IPS DF 19.7 (cell line): ENCODE results near the gene SELE.

ENCODE experiments used
- DNase-seq: peaks from one replicate; pipeline ENCODE4 v3.0.0-alpha.2; 2013; ENCODE audit warnings: low read depth, low spot score

The SELE gene, protein sequence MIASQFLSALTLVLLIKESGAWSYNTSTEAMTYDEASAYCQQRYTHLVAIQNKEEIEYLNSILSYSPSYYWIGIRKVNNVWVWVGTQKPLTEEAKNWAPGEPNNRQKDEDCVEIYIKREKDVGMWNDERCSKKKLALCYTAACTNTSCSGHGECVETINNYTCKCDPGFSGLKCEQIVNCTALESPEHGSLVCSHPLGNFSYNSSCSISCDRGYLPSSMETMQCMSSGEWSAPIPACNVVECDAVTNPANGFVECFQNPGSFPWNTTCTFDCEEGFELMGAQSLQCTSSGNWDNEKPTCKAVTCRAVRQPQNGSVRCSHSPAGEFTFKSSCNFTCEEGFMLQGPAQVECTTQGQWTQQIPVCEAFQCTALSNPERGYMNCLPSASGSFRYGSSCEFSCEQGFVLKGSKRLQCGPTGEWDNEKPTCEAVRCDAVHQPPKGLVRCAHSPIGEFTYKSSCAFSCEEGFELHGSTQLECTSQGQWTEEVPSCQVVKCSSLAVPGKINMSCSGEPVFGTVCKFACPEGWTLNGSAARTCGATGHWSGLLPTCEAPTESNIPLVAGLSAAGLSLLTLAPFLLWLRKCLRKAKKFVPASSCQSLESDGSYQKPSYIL

DNA sequence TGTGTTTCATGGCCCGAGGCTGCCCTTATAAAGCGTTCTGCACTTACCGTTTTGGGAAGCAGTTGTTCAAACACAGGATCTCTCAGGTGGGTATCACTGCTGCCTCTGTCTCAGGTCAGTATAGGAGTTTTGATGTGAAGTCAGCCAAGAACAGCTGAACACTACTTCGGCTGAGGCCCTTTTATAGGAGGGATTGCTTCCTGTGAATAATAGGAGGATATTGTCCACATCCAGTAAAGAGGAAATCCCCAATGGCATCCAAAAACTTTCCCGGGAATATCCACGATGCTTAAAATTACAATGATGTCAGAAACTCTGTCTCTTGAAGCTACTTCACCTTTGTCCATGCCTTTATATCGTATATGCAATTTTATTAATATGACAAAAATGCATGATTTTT, at the start of gene SELE:
SELE (minus strand) TSS at position 156 of the 400 bp plus-strand sequence. CDS start 467 bp downstream, outside the sequence.
- DNase-seq, result no peak

DNA sequence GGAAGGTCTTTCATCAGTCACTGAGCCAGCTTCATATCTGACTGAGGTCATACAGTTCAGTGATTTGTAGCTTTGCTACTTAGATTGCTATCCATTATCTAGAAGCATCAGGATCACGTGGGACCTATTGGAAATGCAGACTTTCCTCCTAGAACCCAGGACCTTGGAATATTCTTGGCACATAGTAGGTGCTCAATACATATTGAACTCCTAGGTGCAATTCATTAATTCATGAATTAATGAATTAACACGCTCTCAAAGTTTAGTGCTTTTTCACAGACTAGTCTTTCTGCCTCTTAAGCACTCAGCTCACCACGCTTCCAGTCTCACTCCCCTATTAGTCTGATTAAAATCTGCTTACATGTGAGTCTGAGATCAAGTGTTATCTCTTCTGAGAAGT, 48.7 kb upstream of the SELE start:
- no peak for DNase-seq

DNA sequence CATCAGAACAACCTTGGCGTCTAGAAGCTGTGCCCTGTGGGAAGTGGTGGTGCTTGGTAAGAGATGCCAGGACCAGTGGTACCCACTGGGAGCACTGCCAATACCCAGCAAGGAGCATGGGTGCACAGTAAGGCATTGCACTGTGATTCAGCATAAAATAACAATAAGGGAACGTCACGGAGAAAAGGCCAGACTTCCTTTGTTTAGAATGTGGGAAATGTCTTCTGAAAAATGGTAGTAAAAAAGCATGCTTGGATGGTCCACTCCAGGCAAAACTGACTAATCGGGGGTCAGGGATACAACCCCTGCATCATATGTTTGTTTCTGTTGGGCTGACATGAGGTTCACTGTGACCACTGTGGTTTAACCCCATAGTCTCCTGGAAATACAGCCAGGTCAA, 46.1 kb upstream of the SELE start:
- DNase-seq, result no peak

DNA sequence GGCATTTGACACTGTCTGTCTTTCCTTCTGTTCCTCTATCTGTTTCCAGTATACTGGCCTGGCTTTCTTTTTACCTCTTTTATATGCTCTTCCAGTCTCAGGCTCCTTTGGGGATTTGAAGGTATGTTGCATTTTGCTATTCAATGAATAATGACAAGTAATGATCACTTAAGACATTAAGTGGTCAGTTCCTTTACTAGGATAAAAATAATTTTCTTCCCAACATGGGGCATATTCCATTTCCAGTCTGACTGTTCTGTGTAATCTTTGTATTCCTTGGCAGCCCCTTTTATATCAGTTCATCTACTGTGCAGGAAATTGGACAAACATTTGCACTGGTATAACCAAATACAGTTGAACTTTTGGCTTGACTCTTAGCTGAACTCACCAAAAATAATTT, 45.3 kb upstream of the SELE start:
- no peak for DNase-seq

DNA sequence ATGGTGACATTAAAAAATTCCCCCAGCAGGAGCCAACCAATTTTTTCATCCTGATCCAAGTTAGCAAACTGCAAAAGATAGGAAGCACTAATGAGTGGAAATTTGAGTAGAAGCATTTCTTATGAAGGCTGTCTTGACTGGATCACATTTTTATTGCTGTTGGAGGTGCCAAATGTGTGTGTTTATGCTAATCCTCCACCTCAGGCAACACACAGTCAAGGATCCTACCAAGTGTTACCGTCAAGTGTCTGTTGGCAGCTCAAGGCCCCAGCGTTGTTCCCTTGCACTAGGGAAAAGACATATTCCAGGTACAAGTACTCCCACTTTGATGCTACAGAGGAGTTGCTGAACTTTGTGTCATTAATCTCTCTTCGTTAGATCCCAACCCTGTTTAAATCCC, 42.6 kb upstream of the SELE start:
- DNase-seq, result no peak

DNA sequence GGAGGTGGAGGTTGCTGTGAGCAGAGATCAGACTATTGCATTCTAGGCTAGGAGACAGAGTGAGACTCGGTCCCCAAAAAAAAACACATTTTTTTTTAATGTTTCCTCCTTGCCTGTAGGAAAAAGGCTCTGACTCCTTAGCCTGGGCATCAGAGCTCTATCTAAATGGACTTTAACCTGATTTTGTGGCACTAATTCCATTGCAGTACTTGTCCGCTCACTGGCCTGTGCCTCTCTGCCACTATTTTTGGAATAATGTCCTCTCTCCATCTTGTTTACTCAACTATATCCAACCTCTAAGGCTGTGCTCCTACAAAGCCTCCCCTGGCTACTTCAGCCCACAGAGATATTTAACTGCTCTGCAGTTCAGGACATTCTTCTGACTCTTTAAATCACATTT, 34.3 kb upstream of the SELE start:
- no peak for DNase-seq

DNA sequence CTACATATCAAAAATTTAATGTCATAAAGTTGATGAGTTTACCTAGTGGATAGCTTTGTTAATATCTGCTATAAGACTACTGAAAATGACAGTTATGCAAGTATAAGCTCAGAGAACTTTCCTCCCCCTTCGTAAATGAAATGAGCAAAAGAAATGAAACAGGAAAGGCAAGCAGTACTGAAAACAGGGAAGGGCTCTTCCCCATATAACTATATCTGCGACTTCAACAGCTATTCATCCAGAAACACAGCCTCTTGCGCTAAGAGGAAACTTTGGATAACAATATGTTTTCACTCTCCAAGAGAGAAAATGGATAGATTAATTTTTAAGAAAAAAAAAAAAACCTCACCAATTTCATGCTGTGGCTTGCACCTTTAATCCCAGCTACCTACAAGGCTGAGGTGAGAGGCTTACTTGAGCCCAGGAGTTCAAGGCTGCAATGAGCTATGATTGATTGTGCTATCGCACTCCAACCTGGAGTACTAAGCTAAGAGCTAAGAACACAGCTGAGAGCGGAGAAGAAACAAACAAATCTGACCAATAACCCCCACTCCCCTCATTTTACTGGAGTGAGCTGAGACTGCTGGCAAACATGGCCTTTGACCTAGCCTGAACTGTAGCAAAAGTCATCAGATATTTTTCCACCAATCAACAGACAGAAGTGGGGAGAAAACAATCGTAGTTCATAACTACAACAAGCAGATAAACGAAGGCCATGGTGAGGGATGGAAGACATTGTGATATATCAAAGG, 31.9 kb upstream of the SELE start:
- DNase-seq, result no peak

DNA sequence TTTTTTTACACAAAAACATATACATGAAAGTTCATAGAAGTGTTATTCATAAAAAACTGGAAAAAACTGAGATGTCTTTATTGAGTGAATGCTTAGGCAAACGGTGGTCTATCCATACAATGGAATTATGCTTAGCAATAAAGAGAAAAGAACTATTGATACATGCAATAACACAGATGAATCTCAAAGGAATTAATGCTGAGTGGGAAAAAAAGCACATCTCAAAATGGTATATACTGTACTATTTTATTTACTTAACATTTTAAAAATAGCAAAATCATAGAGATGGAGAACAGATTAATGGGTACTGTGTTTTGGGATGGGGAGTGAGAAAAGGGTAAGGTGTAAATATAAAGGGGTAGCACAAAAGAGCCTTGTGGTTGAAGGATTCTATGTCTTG, 31.0 kb upstream of the SELE start:
- DNase-seq, result no peak

DNA sequence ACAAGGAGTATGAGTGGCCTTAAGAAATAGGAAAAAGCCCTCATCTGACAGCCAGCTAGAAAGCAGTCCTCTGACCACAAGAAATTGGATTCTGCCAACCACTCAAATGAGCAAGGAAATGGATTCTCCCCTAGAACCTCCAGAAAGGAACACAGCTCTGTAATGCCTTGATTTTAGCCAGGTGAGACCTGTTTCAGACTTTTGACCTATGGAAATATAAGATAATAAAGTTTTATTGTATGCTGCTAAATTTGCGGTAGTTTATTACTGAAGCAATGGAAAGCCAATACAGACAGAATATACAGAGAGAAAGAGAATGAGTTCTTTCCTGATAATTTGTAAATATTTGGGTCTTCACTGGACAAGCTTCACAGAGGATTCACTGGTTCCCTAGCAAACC, 28.8 kb upstream of the SELE start:
- no peak for DNase-seq

DNA sequence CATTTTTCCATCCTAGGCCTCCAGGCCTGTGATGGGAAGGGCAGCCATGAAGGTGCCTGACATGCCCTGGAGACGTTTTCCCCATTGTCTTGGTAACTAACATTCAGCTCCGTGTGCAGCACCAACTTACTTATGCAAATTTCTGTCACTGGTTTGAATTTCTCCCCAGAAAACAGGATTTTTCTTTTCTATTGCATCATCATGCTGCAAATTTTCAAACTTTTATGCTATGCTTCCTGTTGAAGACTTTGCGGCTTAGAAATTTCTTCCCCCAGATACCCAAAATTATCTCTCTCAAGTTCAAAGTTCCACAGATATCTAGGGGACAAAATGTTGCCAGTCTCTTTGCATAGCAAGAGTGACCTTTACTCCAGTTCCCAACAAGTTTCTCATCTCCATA, 25.2 kb upstream of the SELE start:
- no peak for DNase-seq

DNA sequence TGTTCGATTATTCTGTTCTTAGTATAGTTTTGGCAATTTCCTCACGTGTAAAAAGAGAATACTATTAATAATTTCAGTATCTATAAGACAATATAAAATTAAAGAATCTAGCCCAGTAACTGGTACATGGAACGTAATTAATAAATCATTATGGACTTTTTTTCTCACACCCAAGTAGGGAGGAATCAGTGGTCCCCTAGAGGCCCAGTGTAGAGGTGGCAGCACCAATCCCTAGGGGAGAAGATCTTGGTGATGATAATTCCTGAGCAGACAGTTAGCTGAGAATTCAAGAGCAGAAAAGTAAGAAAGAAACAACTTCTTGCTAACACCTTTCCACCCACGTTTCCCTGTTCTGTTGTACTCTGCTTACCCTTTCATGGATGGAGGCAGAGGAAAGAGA, 19.7 kb upstream of the SELE start:
- no peak for DNase-seq

DNA sequence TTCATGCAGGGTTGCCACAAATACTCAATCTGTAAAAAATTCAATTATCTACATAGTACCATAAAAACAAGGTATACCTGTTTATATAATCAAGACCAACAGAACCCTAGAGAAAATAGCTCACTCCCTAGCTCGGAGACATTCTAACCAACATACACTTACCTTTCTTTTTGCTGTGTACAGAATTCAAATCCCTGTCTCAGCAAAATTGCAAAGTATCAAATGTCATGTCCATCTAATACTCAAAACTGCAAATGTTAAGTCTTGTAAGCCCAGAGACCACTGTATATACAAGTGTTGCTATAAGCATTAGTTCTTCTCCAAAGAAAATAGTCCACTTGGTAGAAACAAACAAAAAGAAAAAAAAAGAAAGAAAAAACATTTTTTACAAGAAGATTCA, 16.2 kb upstream of the SELE start:
- no peak for DNase-seq

DNA sequence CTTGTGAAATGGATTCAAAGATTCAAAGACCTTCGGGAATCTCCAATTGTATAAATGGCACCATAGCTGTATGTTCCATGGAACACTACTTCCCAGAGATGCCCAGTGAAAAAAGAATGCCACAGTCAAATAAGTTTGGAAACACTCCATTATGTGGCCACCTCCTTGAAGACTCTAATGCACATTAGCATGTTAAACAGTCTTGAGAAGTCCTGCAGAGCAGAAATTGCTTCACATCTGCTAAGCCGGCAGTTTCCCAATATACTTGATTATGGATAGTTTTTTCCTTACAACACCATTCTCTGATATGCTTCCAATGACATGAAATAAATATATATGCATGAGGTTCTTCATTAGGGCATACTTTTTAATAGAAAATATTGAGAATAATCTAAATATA, 12.7 kb upstream of the SELE start:
- DNase-seq, result no peak

DNA sequence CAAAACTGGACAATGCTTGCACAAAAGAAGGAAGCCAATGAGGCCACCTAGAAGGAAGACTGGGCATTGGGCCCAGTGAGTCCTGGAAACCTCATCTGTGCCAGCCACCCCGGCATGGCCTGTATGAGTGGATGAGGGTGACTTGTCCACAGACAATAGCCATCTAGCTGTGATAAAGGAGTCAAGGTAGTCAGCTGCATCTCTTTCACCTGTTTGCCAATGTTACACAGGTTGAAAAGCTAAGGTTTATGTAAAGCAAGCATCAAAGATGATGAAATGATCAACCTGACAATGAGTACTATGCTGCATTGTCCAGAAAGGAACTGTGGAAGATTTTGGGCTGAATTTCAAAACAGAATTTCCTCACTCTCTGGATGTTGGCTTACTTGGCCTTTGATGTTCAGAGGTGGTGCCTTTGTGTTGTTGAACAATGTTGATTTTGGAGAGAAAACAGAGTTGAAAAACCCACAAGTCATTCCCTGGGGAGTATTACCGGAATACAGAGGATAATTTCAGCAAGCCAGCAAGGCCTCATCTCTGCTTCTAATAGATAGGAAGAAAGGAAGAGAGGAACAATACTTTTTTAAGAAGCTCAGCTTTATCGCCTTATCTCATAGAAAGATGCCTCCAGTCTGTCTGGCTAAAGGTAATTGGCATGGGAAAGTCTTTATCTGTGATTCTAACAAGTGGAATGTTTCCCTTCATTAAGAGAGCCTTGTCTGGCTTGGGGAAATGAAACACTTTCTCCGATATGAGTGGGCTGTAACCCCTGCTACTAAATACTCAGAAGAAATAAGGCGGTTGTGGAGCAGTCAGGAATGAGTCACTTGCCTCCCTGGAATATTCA, 11.4 kb upstream of the SELE start:
- DNase-seq, result no peak

DNA sequence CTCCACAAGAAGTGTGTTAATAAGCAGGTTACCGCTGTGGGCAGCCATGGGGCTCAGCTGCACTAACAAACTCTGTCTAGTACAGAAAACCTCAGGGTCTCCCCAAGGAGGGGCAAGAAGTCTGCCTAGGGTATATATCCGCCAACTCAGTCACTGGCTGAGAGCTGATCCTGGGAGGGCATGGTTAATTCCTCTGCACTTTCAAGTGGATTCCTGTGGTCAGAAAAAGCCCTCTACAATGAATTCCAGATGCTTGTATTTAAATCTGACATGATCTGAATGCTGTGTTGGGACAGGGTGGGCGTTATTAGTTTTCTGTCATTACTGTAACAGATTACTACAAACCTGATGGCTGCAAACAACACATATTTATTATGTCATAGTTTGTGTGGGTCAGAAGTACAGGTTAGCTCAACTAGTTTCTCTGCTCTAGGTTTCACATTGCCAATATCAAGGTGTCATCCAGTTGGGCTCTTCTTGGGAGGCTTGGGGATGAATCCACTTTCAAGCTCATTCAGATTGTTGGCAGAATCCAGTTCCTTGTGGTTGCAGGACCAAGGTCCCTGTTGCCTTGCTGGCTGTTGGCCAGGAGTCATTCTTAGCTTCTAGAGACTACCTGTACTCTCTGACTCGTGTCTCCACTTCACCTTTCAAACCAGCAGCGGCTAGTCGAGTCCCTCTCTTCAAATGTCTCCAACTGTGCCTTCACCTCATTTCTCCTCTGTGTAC, 8.0 kb upstream of the SELE start:
- no peak for DNase-seq

DNA sequence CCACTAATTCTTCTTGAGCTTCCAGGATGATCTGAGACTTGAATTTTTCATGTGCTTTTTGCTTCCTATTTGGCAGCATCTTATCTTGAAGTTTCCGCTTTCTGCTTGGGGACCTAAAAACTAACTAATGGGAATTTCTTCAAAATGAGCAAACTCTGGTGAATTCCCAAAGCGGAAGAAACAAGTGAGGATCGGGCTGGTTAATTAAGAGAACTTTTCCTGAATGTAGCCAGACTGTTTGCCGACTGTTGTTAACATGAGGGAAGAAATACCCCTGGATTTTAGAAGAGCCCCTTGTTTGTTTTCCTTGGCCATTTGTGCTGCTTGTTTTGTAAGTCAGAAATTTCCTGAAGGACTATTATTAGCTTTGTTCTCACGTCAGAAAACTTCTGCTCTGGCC, 6.1 kb upstream of the SELE start:
- no peak for DNase-seq

DNA sequence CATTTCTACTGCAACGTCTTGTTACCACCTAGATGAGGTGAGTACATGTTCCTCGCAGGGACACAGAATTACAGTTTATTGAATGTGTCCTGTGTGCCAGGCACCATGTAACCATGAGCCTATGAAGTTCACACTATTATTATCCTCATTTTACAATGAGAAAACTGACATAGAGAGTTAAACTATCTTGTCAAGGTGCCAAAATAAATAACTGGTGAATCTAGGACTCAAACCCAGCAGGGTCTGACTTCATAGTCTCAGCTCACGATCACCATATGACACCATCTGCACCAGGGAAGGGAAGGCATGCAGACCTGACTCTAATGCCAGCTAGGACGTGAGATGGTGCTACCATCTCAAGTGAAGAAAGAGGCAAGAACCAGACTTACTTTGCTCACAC, 2.4 kb downstream of the SELE start:
- DNase-seq, result no peak

DNA sequence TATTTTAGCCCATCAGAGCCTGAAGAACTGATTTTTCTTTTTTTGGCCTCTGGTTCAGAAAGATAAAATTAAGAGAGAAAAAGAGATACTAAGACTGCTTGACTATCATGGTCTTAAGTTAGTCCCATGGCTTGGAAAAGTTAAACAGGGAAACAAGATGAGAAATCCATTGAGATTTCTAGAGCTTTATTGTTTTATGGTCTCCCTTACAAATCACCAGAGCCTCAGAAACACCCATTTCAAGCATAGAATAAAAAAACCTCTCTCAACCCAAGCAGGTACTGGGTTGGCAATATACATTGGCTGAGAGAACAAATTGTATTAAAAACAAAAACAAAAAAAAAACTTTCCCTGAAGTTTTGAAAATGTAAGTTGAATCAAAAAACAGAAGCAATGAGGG, 3.9 kb downstream of the SELE start:
- DNase-seq, result no peak

DNA sequence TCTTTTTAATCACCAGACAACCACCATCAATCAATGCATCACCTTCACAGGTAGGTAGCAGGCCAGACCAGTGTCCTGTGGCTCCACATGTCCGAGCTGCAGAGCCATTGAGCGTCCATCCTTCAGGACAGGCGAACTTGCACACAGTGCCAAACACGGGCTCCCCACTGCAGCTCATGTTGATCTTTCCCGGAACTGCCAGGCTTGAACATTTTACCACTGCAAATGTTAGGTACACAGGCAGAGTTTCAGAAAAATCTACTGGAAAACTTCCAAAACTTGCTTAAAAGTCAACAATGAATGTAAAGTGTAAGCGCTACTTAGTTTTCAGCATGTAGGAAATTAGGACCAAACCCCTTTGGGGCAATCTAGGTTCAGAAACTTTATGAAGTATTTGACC, 6.6 kb downstream of the SELE start:
- DNase-seq, result no peak

DNA sequence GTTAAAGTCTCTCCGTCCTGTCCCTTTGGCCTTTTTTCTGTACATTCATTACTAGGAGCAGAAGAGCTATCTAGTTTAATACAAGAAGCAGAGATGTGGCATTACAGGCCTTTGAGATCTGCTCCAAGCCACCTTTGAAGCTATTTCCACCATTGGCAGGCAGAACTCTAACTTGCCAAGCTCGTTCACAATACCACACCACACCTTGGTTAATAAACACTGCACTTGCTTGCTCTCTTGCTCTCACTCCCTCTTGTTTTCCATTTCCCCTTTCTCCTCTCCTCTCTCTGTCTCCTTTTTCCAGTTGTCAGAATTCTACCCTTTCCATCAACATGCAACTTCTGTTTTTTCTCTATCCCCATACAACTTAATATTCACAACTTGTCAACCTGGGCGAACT, 7.0 kb downstream of the SELE start:
- no peak for DNase-seq

DNA sequence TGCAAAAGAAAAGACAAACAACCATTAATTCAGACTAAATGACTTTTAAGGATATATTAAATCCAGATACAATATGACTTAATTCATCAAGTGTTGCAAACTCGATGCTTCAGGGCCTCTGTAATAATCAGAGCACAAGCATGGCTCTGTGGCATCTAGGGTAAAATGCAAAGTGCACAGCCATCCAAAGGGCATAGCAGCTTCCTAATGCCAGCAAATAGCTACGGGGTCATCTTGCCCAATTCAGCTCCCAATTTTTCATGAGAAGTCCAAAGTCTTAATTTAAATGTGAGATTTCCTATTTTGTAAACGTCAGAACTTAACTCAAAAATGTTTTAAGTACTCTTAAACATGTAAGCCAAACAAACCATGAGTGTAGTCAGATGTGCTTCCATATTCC, 7.9 kb downstream of the SELE start:
- no peak for DNase-seq
